IMR-90 (cell line): Measurements from ENCODE around the gene SPNS2. TPM values are rescaled to one million over a fixed set of nuclear protein-coding genes. Genes with fewer than 3 reads are reported as not detected.

Experiments
- ATAC-seq: fragments of 200-7000 bp; cut with Tn5 transposase; 2 replicates; pipeline ENCODE4 v1.9.1; 2020; ENCODE audit warnings: low read depth, mild to moderate bottlenecking, moderate library complexity
- BruUV-seq: library from RNA; stranded (reverse); fragments of 400-500 nt; replicated peaks from 2 replicates; lab custom pipeline; 2021; lab: Mats Ljungman, UMichigan
- CTCF ChIA-PET: fragments of 300-600 bp; formaldehyde crosslinking; extraction: SDS; loops from one replicate; lab custom pipeline; 2021; ENCODE audit warnings: antibody characterized with exemption; lab: Yijun Ruan, JAX
- POLR2A ChIA-PET: fragments of 300-600 bp; sonication (Branson Sonifier 250); formaldehyde crosslinking; loops from one replicate; lab custom pipeline; 2022; ENCODE audit warnings: antibody characterized with exemption; ENCODE audit not compliant: unreplicated experiment; lab: Charles Lee
- DNase-seq: peaks from one replicate; pipeline ENCODE4 v3.0.0; 2013
- H2AFZ ChIP-seq: replicated peaks from 2 replicates; pipeline ENCODE3; 2013; ENCODE audit warnings: low read length, mild to moderate bottlenecking; ENCODE audit not compliant: poor library complexity
- H2AK5ac ChIP-seq: 2 replicates; pipeline ENCODE4 v1.6.1; 2013; ENCODE audit warnings: low read depth, low read length, inconsistent platforms
- H2AK9ac ChIP-seq: replicated peaks from 2 replicates; pipeline ENCODE3; 2013; ENCODE audit warnings: mild to moderate bottlenecking, low read depth, low read length, moderate library complexity; ENCODE audit not compliant: poor library complexity
- H2BK120ac ChIP-seq: 2 replicates; pipeline ENCODE4 v1.6.1; 2013; ENCODE audit warnings: low read depth, low read length, inconsistent platforms
- H2BK15ac ChIP-seq: 3 replicates; pipeline ENCODE4 v1.6.1; 2013; ENCODE audit warnings: low read depth, low read length, inconsistent platforms
- H2BK20ac ChIP-seq: 2 replicates; pipeline ENCODE4 v1.6.1; 2013; ENCODE audit warnings: low read depth, mild to moderate bottlenecking, inconsistent platforms, low read length, moderate library complexity
- H2BK5ac ChIP-seq: 2 replicates; pipeline ENCODE4 v1.6.1; 2013; ENCODE audit warnings: mild to moderate bottlenecking, low read depth, low read length, inconsistent platforms; ENCODE audit not compliant: poor library complexity, severe bottlenecking
- H3K14ac ChIP-seq: replicated peaks from 2 replicates; pipeline ENCODE4 v1.6.1; 2013; ENCODE audit warnings: low read depth, low read length, inconsistent platforms
- H3K18ac ChIP-seq: 2 replicates; pipeline ENCODE4 v1.6.1; 2013; ENCODE audit warnings: low read depth, low read length, control low read depth
- H3K23ac ChIP-seq: 2 replicates; pipeline ENCODE4 v1.6.1; 2013; ENCODE audit warnings: low read depth, low read length, inconsistent platforms
- H3K27ac ChIP-seq: 2 replicates; pipeline ENCODE4 v1.5.1; 2013; ENCODE audit warnings: mild to moderate bottlenecking, control low read depth, low read length; ENCODE audit not compliant: insufficient read depth
- H3K27me3 ChIP-seq: 2 replicates; pipeline ENCODE4 v1.6.1; 2013; ENCODE audit warnings: low read length; ENCODE audit not compliant: control insufficient read depth, insufficient read depth
- H3K36me3 ChIP-seq: 2 replicates; pipeline ENCODE4 v1.6.1; 2013; ENCODE audit warnings: low read length, mixed read lengths; ENCODE audit not compliant: control insufficient read depth, insufficient read depth
- H3K4ac ChIP-seq: 2 replicates; pipeline ENCODE4 v1.6.1; 2013; ENCODE audit warnings: low read depth, low read length, inconsistent platforms
- H3K4me1 ChIP-seq: 2 replicates; pipeline ENCODE4 v1.6.1; 2013; ENCODE audit warnings: low read length, mixed read lengths; ENCODE audit not compliant: control insufficient read depth, insufficient read depth
- H3K4me2 ChIP-seq: 2 replicates; pipeline ENCODE4 v1.6.1; 2013; ENCODE audit warnings: low read depth, mild to moderate bottlenecking, control low read depth, low read length, moderate library complexity
- H3K4me3 ChIP-seq: 2 replicates; pipeline ENCODE4 v1.5.1; 2013; ENCODE audit warnings: low read depth, mild to moderate bottlenecking, control low read depth, low read length, moderate library complexity; ENCODE audit not compliant: insufficient read depth
- H3K56ac ChIP-seq: 2 replicates; pipeline ENCODE4 v1.6.1; 2013; ENCODE audit warnings: low read length, inconsistent platforms; ENCODE audit not compliant: insufficient read depth; ENCODE audit errors: extremely low read depth
- H3K79me1 ChIP-seq, 2 experiments: 2 replicates each; pipeline ENCODE4 v1.6.1; 2013; ENCODE audit warnings: low read length in 2 of 2, inconsistent platforms in 1 of 2, low read depth in 1 of 2
- H3K9ac ChIP-seq: 2 replicates; pipeline ENCODE4 v1.6.1; 2013; ENCODE audit warnings: low read depth, low read length, control low read depth
- H3K9me1 ChIP-seq: 2 replicates; pipeline ENCODE4 v1.6.1; 2013; ENCODE audit warnings: low read length, inconsistent platforms; ENCODE audit not compliant: insufficient read depth
- H3K9me3 ChIP-seq: 2 replicates; pipeline ENCODE4 v1.6.1; 2013; ENCODE audit warnings: low read length; ENCODE audit not compliant: control insufficient read depth, insufficient read depth
- H4K20me1 ChIP-seq: 2 replicates; pipeline ENCODE4 v1.6.1; 2013; ENCODE audit warnings: low read length, inconsistent platforms; ENCODE audit not compliant: insufficient read depth
- H4K5ac ChIP-seq: 2 replicates; pipeline ENCODE4 v1.6.1; 2013; ENCODE audit warnings: mild to moderate bottlenecking, low read depth, low read length, control low read depth
- H4K8ac ChIP-seq, 2 experiments: 2 replicates each; pipeline ENCODE4 v1.6.1; 2013; ENCODE audit warnings: low read depth in 2 of 2, low read length in 2 of 2, control low read depth in 1 of 2, inconsistent platforms in 1 of 2
- H4K91ac ChIP-seq: 2 replicates; pipeline ENCODE4 v1.6.1; 2013; ENCODE audit warnings: low read depth, low read length, inconsistent platforms; ENCODE audit not compliant: insufficient read depth
- MAFK ChIP-seq: IDR thresholded peaks from 2 replicates; pipeline ENCODE4 v1.6.1; 2012; ENCODE audit warnings: low read depth, low read length, improper control_type of control experiment
- MXI1 ChIP-seq: IDR thresholded peaks from 2 replicates; pipeline ENCODE4 v1.6.1; 2012; ENCODE audit warnings: low read depth, mild to moderate bottlenecking, low read length, moderate library complexity, borderline replicate concordance
- WGBS, 2 experiments: methylation state at CpG; one replicate each; pipeline versions ENCODE4 v1.1.5 to v1.1.7; 2013; ENCODE audit warnings: missing lambda C conversion rate in 2 of 2; ENCODE audit not compliant: insufficient read length in 1 of 2; ENCODE audit errors: extremely low coverage in 2 of 2; 5-methylcytosine and 5-hydroxymethylcytosine counted together
- dilution Hi-C: fragments of 300-500 bp; cut with HindIII; formaldehyde crosslinking; loops from one replicate; pipeline ENCODE4 v1.14.3; 2018; ENCODE audit warnings: low sequenced_read_pairs; ENCODE audit not compliant: unreplicated experiment
- in situ Hi-C: fragments of 300-500 bp; cut with MboI; formaldehyde crosslinking; loops from 3 replicates; pipeline ENCODE4 v1.14.3; 2019; ENCODE audit warnings: low sequenced_read_pairs, inconsistent platforms, mixed read lengths
- intact Hi-C: fragments of 100-400 bp; cut with micrococcal nuclease; formaldehyde crosslinking; loops from 2 replicates; pipeline ENCODE4 v1.10.0; 2022
- polyA plus RNA-seq, 3 experiments: library from polyadenylated mRNA; depleted of rRNA; stranded (reverse); fragments of >200 nt; gene quantifications; 2 replicates each; pipeline ENCODE4 v1.2.3, GENCODE V29; 2012; ENCODE audit warnings: low replicate concordance in 1 of 3
- total RNA-seq: library from RNA; depleted of rRNA; stranded (reverse); fragments of >200 nt; gene quantifications from 2 replicates; pipeline ENCODE4 v1.2.3, GENCODE V29; 2012

Gene SPNS2
- total and polyA plus RNA-seq, 2 of the 4 experiments (the other 2 are of a cell fraction): under 0.01 TPM; not detected in 1

GRCh38 chr17:4580291-4580690 lies 81.6 kb downstream of the SPNS2 start:
- no peak overlapping the region for H2BK5ac ChIP-seq
- H2AFZ ChIP-seq: no peak overlapping the region
- H3K9me3 ChIP-seq: no peaks in the 10 kb centered on the region
- no peak overlapping the region for H3K9ac ChIP-seq
- H4K5ac ChIP-seq: no peak overlapping the region
- H3K4me1 ChIP-seq: peaks cover 1% of the 10 kb centered on the region; the same call in 1 of the 2 replicates
- H3K23ac ChIP-seq: no peak overlapping the region
- H2BK15ac ChIP-seq: no peak overlapping the region
- no peaks in the 10 kb centered on the region for H4K20me1 ChIP-seq
- no peak overlapping the region for H3K18ac ChIP-seq
- no peak overlapping the region for H3K4ac ChIP-seq
- ATAC-seq (no peak), DNase-seq (no peak)
- H3K56ac ChIP-seq: no peak overlapping the region
- no peak overlapping the region for H3K4me3 ChIP-seq
- no peak for TF ChIP-seq MAFK
- no peak for TF ChIP-seq MXI1
- WGBS, 2 experiments: 60% methylated on average over 1 of the region's 7 CpGs; no CpG with 5 or more reads in 1 of the 2 experiments
- dilution Hi-C loops: no loop called here
- no peak overlapping the region for H3K27ac ChIP-seq
- in situ Hi-C loops: no loop called here
- intact Hi-C loops: no loop called here
- no peak overlapping the region for H2BK20ac ChIP-seq
- no peaks in the 10 kb centered on the region for H3K79me1 ChIP-seq
- no peak overlapping the region for H2BK120ac ChIP-seq
- no peak overlapping the region for H4K8ac ChIP-seq
- H4K91ac ChIP-seq: no peak overlapping the region
- H2AK5ac ChIP-seq: no peak overlapping the region
- H3K4me2 ChIP-seq: no peak overlapping the region
- H3K14ac ChIP-seq: no peak overlapping the region
- H2AK9ac ChIP-seq: no peak overlapping the region
- H3K27me3 ChIP-seq: peaks cover 60% of the 10 kb centered on the region
- CTCF ChIA-PET: no interaction called here
- H3K9me1 ChIP-seq: no peaks in the 10 kb centered on the region
- H3K36me3 ChIP-seq: no peaks in the 10 kb centered on the region
- no TSS peak for BruUV-seq
- POLR2A ChIA-PET: interaction anchor here (0.6 kb wide), 1 partner anchor 30 kb away, joined by 13 read pairs; no protein-coding TSS in a partner anchor
